ENCODE measurements around the gene FOXN1.
A peak's percentile ranks its signal among the peaks of the same experiment; 100 is the strongest.

FOXN1 gene

DNA sequence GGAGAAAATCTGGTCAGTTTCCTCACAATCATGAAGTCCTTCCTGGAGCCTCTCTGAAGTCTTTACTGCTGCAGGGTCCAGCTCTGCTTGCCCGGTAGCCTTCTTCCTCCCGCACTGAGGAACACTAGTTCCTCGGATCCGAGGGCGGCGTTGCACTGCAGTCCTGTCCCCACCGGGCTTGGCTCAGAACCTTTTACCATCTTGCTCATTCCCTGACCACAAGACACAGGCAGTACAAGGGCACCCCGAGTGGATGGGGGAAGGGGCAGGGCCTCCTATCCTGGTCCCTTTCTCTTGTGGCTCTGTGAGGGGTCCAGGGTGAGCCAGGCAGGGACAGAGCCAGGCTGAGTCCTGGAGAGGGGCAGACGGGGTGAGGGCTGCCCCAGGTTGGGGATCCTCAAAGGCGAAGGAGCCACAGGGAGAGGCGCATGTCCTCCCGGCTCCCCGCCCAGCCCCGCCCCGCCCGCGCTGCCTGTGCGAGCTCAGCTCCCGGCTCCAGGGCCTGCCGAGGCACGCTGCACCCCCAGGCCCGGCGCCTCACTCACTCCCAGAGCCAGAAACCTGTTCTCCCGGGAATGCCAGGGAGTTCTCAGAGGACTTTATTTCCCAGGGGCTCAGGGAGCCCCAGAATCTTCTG lies 1.5 kb downstream of the FOXN1 start:
- H3K27me3 ChIP-seq (ENCODE audit: insufficient read depth, low read length, poor library complexity): no peaks in the 10 kb centered on the region
- no CpG with 5 or more reads among the region's 24 CpGs for WGBS (ENCODE audit: extremely low coverage, insufficient coverage, low lambda C conversion rate)

DNA sequence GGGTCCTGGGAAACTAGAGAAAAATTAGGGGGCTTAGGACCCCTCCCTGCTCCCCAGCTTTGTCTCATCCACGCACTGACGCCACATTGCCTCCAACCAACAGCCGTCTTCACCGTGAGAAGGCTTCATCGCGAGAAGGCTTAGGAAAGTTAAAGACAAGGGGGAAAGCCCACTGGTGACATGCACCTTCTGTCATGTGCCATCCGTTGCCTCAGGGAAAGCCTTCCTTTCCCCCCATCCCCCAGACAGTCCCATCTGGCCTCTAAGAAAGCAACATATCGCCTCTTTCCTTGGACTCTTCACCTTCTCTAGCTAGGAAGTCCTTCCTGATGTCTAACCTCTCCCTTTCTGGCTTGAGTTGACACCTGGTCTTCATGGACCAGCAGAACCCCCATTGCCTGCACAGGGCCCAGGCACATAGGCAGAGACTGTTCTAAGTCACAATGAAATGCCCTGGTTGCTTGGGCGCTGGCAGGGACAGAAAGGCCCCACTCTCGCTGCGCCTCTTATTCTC lies 2.1 kb downstream of the FOXN1 start:
- WGBS (ENCODE audit: extremely low coverage, insufficient coverage, low lambda C conversion rate): no CpG with 5 or more reads among the region's 11 CpGs
- no peak overlapping the region for H3K9ac ChIP-seq (ENCODE audit: low read length)
- H2BK5ac ChIP-seq (ENCODE audit: low read length): no peak overlapping the region
- DNase-seq: no peak
- H4K5ac ChIP-seq (ENCODE audit: low read length): no peak overlapping the region
- H2BK120ac ChIP-seq (ENCODE audit: low read depth, low read length): no peak overlapping the region
- no peak overlapping the region for H2BK15ac ChIP-seq (replicated peaks; ENCODE audit: low read depth)
- H3K27ac ChIP-seq (ENCODE audit: low read depth, low read length): no peak overlapping the region
- H3K36me3 ChIP-seq (ENCODE audit: control insufficient read depth, insufficient read depth, low read length): no peaks in the 10 kb centered on the region
- H3K4me2 ChIP-seq (ENCODE audit: low read length): no peak overlapping the region
- no peak overlapping the region for H4K8ac ChIP-seq (ENCODE audit: low read depth, low read length)
- H3K4me3 ChIP-seq (ENCODE audit: low read length): no peak overlapping the region
- H3K27me3 ChIP-seq (ENCODE audit: insufficient read depth, low read length, poor library complexity): no peaks in the 10 kb centered on the region
- no peaks in the 10 kb centered on the region for H3K4me1 ChIP-seq (ENCODE audit: control insufficient read depth, low read depth, low read length)
- no peak overlapping the region for H3K18ac ChIP-seq (ENCODE audit: low read length)
- H3K56ac ChIP-seq (ENCODE audit: low read length): no peak overlapping the region
- no peaks in the 10 kb centered on the region for H3K79me1 ChIP-seq (ENCODE audit: low read length)
- H3K23ac ChIP-seq (ENCODE audit: low read length): no peak overlapping the region
- no peaks in the 10 kb centered on the region for H3K79me2 ChIP-seq (ENCODE audit: control insufficient read depth, insufficient read depth, low read length)
- no peak overlapping the region for H2AK5ac ChIP-seq (ENCODE audit: low read length)
- no peak overlapping the region for H3K4ac ChIP-seq (ENCODE audit: low read depth, low read length)

More for the DNA sequence above, 1.5 kb downstream of the FOXN1 start:
- Histone ChIP-seq H3K9ac (ENCODE audit: low read length) (peak overlapping the region; percentile 52), H2BK5ac (ENCODE audit: low read length) (no peak overlapping the region), H3K79me2 (ENCODE audit: control insufficient read depth, insufficient read depth, low read length) (no peaks in the 10 kb centered on the region), H3K27ac (ENCODE audit: low read depth, low read length) (no peak overlapping the region), H3K36me3 (ENCODE audit: control insufficient read depth, insufficient read depth, low read length) (no peaks in the 10 kb centered on the region), H3K56ac (ENCODE audit: low read length) (peak overlapping the region; percentile 66), H3K18ac (ENCODE audit: low read length) (no peak overlapping the region), H2BK15ac (replicated peaks; ENCODE audit: low read depth) (no peak overlapping the region), H3K79me1 (ENCODE audit: low read length) (no peaks in the 10 kb centered on the region), H2AK5ac (ENCODE audit: low read length) (no peak overlapping the region), H2BK120ac (ENCODE audit: low read depth, low read length) (no peak overlapping the region), H3K4me1 (ENCODE audit: control insufficient read depth, low read depth, low read length) (no peaks in the 10 kb centered on the region), H4K5ac (ENCODE audit: low read length) (no peak overlapping the region), H3K23ac (ENCODE audit: low read length) (no peak overlapping the region), H3K4ac (ENCODE audit: low read depth, low read length) (no peak overlapping the region), H3K4me3 (ENCODE audit: low read length) (no peak overlapping the region), H3K4me2 (ENCODE audit: low read length) (peak overlapping the region; percentile 21), H4K8ac (ENCODE audit: low read depth, low read length) (no peak overlapping the region)
- no peak for DNase-seq

DNA sequence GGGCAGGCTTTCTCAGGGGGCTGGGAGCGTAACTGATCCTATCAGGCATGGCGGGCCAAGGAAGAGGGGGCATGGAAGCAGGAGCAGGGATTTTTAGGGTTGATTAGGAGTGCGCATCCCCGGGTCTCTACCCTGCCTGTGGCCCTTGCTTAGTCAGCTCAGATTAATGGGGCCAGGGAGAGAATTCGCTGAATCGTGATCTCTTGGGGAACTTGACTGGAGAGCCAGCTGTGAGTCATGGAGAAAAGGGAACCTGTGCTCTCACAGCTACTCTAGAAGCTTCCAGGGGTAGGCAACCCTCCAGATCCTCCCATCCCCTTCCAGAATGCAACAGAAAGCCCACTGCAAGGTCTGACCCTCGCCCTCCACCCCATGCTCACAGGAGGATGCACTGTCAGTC lies 3.6 kb downstream of the FOXN1 start:
- no peak overlapping the region for H4K5ac ChIP-seq (ENCODE audit: low read length)
- no peaks in the 10 kb centered on the region for H3K79me2 ChIP-seq (ENCODE audit: control insufficient read depth, insufficient read depth, low read length)
- H3K18ac ChIP-seq (ENCODE audit: low read length): no peak overlapping the region
- H3K79me1 ChIP-seq (ENCODE audit: low read length): no peaks in the 10 kb centered on the region
- WGBS (ENCODE audit: extremely low coverage, insufficient coverage, low lambda C conversion rate): no CpG with 5 or more reads among the region's 7 CpGs
- H3K9ac ChIP-seq (ENCODE audit: low read length): no peak overlapping the region
- no peak overlapping the region for H3K56ac ChIP-seq (ENCODE audit: low read length)
- no peaks in the 10 kb centered on the region for H3K36me3 ChIP-seq (ENCODE audit: control insufficient read depth, insufficient read depth, low read length)
- no peak overlapping the region for H2AK5ac ChIP-seq (ENCODE audit: low read length)
- no peak overlapping the region for H3K4me2 ChIP-seq (ENCODE audit: low read length)
- H3K27ac ChIP-seq (ENCODE audit: low read depth, low read length): no peak overlapping the region
- H3K23ac ChIP-seq (ENCODE audit: low read length): no peak overlapping the region
- no peak overlapping the region for H2BK5ac ChIP-seq (ENCODE audit: low read length)
- H4K8ac ChIP-seq (ENCODE audit: low read depth, low read length): no peak overlapping the region
- H3K4me3 ChIP-seq (ENCODE audit: low read length): no peak overlapping the region
- no peak overlapping the region for H2BK120ac ChIP-seq (ENCODE audit: low read depth, low read length)
- no peak overlapping the region for H2BK15ac ChIP-seq (replicated peaks; ENCODE audit: low read depth)
- H3K4ac ChIP-seq (ENCODE audit: low read depth, low read length): no peak overlapping the region
- no peaks in the 10 kb centered on the region for H3K4me1 ChIP-seq (ENCODE audit: control insufficient read depth, low read depth, low read length)
- no peaks in the 10 kb centered on the region for H3K27me3 ChIP-seq (ENCODE audit: insufficient read depth, low read length, poor library complexity)
- no peak for DNase-seq

DNA sequence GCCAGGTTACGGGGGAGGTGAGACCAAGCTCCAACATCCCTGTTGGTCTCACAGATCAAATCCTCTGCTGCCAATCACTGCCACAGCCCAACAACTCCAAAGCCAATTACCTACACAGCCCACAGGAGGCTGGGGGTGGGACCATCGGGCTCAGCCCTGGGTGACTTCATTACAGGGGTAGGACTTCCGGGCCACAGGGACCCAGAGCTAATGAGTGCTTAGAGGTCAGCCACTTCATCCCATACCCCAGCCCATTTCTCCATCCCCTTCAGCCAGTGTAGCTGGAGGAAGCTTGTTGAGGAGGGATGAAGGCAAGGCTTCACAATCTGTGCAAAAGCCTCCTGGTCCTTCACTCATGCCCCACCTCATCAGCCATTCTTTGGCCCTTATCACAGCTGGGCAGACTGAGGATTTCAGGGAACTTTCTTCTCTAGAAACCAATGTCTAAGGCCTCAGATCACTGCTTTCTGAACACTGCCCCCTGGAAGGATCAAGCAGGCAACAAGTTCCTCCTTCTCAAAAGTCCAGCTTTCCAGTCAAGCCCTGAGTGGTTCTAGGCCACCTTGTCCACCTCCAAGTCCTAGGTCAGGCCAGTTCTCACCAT lies 5.8 kb downstream of the FOXN1 start:
- no CpG with 5 or more reads among the region's 3 CpGs for WGBS (ENCODE audit: extremely low coverage, insufficient coverage, low lambda C conversion rate)
- H3K79me1 ChIP-seq (ENCODE audit: low read length): no peaks in the 10 kb centered on the region
- no peak overlapping the region for H2BK120ac ChIP-seq (ENCODE audit: low read depth, low read length)
- H3K56ac ChIP-seq (ENCODE audit: low read length): no peak overlapping the region
- no peak overlapping the region for H3K4me2 ChIP-seq (ENCODE audit: low read length)
- H3K18ac ChIP-seq (ENCODE audit: low read length): no peak overlapping the region
- no peak overlapping the region for H3K4ac ChIP-seq (ENCODE audit: low read depth, low read length)
- H2AK5ac ChIP-seq (ENCODE audit: low read length): no peak overlapping the region
- H3K36me3 ChIP-seq (ENCODE audit: control insufficient read depth, insufficient read depth, low read length): no peaks in the 10 kb centered on the region
- no peak overlapping the region for H2BK5ac ChIP-seq (ENCODE audit: low read length)
- no peak overlapping the region for H3K4me3 ChIP-seq (ENCODE audit: low read length)
- H4K5ac ChIP-seq (ENCODE audit: low read length): no peak overlapping the region
- H3K9ac ChIP-seq (ENCODE audit: low read length): no peak overlapping the region
- H2BK15ac ChIP-seq (replicated peaks; ENCODE audit: low read depth): no peak overlapping the region
- H3K4me1 ChIP-seq (ENCODE audit: control insufficient read depth, low read depth, low read length): no peaks in the 10 kb centered on the region
- no peak overlapping the region for H4K8ac ChIP-seq (ENCODE audit: low read depth, low read length)
- H3K79me2 ChIP-seq (ENCODE audit: control insufficient read depth, insufficient read depth, low read length): no peaks in the 10 kb centered on the region
- no peak overlapping the region for H3K27ac ChIP-seq (ENCODE audit: low read depth, low read length)
- no peak overlapping the region for H3K23ac ChIP-seq (ENCODE audit: low read length)
- DNase-seq: no peak
- H3K27me3 ChIP-seq (ENCODE audit: insufficient read depth, low read length, poor library complexity): no peaks in the 10 kb centered on the region

DNA sequence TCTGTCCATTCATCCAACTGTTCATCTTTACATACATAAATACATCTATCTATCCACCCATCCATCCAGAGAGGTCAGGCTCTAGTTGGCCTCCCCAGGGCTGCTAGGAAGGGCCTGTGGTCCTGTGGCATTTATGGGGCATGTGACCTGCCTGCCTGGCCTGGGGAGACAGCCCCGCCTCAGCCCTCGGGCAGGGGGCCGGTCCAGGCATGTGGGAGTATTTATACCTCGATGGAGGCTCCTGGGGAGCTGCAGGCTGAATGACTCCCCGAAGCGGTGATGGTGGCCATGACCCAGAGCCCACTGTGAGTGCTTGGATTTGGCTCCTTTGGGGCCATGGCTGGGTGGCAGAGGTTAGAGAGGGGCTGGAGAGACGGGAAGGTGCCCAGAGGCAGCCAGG lies 7.3 kb downstream of the FOXN1 start:
- no CpG with 5 or more reads among the region's 7 CpGs for WGBS (ENCODE audit: extremely low coverage, insufficient coverage, low lambda C conversion rate)
- Histone ChIP-seq H4K5ac (ENCODE audit: low read length) (no peak overlapping the region), H3K27me3 (ENCODE audit: insufficient read depth, low read length, poor library complexity) (no peaks in the 10 kb centered on the region), H3K79me2 (ENCODE audit: control insufficient read depth, insufficient read depth, low read length) (no peaks in the 10 kb centered on the region), H4K8ac (ENCODE audit: low read depth, low read length) (no peak overlapping the region), H2BK120ac (ENCODE audit: low read depth, low read length) (no peak overlapping the region), H3K36me3 (ENCODE audit: control insufficient read depth, insufficient read depth, low read length) (no peaks in the 10 kb centered on the region), H3K27ac (ENCODE audit: low read depth, low read length) (no peak overlapping the region), H2BK5ac (ENCODE audit: low read length) (no peak overlapping the region), H3K56ac (ENCODE audit: low read length) (no peak overlapping the region), H3K4me2 (ENCODE audit: low read length) (no peak overlapping the region), H3K79me1 (ENCODE audit: low read length) (no peaks in the 10 kb centered on the region), H3K9ac (ENCODE audit: low read length) (no peak overlapping the region), H3K4ac (ENCODE audit: low read depth, low read length) (no peak overlapping the region), H3K4me3 (ENCODE audit: low read length) (no peak overlapping the region), H3K23ac (ENCODE audit: low read length) (no peak overlapping the region), H3K4me1 (ENCODE audit: control insufficient read depth, low read depth, low read length) (no peaks in the 10 kb centered on the region), H3K18ac (ENCODE audit: low read length) (no peak overlapping the region), H2AK5ac (ENCODE audit: low read length) (no peak overlapping the region), H2BK15ac (replicated peaks; ENCODE audit: low read depth) (no peak overlapping the region)
- DNase-seq: no peak
